Smooth muscle cell (in vitro differentiated cells): ENCODE results near the gene RAB32. TPM values are rescaled to one million over a fixed set of nuclear protein-coding genes. Genes with fewer than 3 reads are reported as not detected.
"Not testable (repeated sequence)": the region's sequence is repeated elsewhere in the genome, so short reads cannot be mapped to it uniquely, and the experiment has no call there.

Experiments used
- DNase-seq: peaks from one replicate; lab custom pipeline; 2025; ENCODE audit not compliant: unreplicated experiment; lab: John Stamatoyannopoulos, UW
- H2AFZ ChIP-seq: fragments of 200-600 bp; sonication (generic); 2 replicates; pipeline ENCODE4 v1.6.0; 2016; ENCODE audit warnings: antibody characterized with exemption, low read depth, mild to moderate bottlenecking
- H3F3A ChIP-seq: fragments of 200-600 bp; sonication (generic); 2 replicates; pipeline ENCODE4 v1.6.0; 2017; ENCODE audit warnings: antibody characterized with exemption, low read depth
- H3K27ac ChIP-seq: fragments of 200-600 bp; sonication (generic); 2 replicates; pipeline ENCODE4 v1.5.1; 2016; ENCODE audit warnings: low read depth, mild to moderate bottlenecking
- H3K27me3 ChIP-seq: fragments of 200-600 bp; sonication (generic); 2 replicates; pipeline ENCODE4 v1.6.1; 2016; ENCODE audit warnings: low read depth, mild to moderate bottlenecking
- H3K36me3 ChIP-seq: fragments of 200-600 bp; sonication (generic); 2 replicates; pipeline ENCODE4 v1.5.1; 2016; ENCODE audit warnings: low read depth
- H3K4me1 ChIP-seq: fragments of 200-600 bp; sonication (generic); 2 replicates; pipeline ENCODE4 v1.5.1; 2016; ENCODE audit warnings: low read depth
- H3K4me2 ChIP-seq: fragments of 200-600 bp; sonication (generic); 2 replicates; pipeline ENCODE4 v1.6.0; 2016; ENCODE audit warnings: mild to moderate bottlenecking
- H3K4me3 ChIP-seq: fragments of 200-600 bp; sonication (generic); 2 replicates; pipeline ENCODE4 v1.5.1; 2016; ENCODE audit warnings: mild to moderate bottlenecking
- H3K79me2 ChIP-seq: fragments of 200-600 bp; sonication (generic); 2 replicates; pipeline ENCODE4 v1.6.0; 2016; ENCODE audit warnings: low read depth, mild to moderate bottlenecking
- H3K9ac ChIP-seq: fragments of 200-600 bp; sonication (generic); 2 replicates; pipeline ENCODE4 v1.6.0; 2016; ENCODE audit warnings: low read depth
- H3K9me3 ChIP-seq: fragments of 200-600 bp; sonication (generic); replicated peaks from 2 replicates; pipeline ENCODE4 v1.5.1; 2016; ENCODE audit warnings: low read depth
- H4K20me1 ChIP-seq: fragments of 200-600 bp; sonication (generic); 2 replicates; pipeline ENCODE4 v1.6.0; 2016; ENCODE audit warnings: low read depth
- CTCF ChIP-seq: fragments of 200-600 bp; sonication (generic); IDR thresholded peaks from 2 replicates; pipeline ENCODE4 v1.5.1; 2017; ENCODE audit warnings: borderline replicate concordance, mild to moderate bottlenecking, antibody characterized with exemption; ENCODE audit not compliant: insufficient read depth, poor library complexity, severe bottlenecking
- WGBS: methylation state at CpG from one replicate; pipeline ENCODE4 v1.1.7; 2016; ENCODE audit warnings: low lambda C conversion rate; 5-methylcytosine and 5-hydroxymethylcytosine counted together
- polyA plus RNA-seq: library from polyadenylated mRNA; unstranded; fragments of >200 nt; fragmentation: Nextera tagmentation; extraction: Ambion mirVana; gene quantifications from 2 replicates; pipeline ENCODE4 v1.2.1, GENCODE V29; 2016
- total RNA-seq: library from RNA; depleted of rRNA; stranded (reverse); fragments of >200 nt; gene quantifications from 2 replicates; pipeline ENCODE4 v1.2.3, GENCODE V29; 2014

Gene RAB32
- total and polyA plus RNA-seq, 2 experiments from 2014 or later, result 154 to 316 TPM

- 85% methylated on average over 7 of the region's 7 CpGs for WGBS
- peaks cover 92% of the 10 kb centered on the region for H3K79me2 ChIP-seq
Measured at GRCh38 chr6:146551545-146551944, 7.9 kb downstream of the RAB32 start.

GRCh38 chr6:146553377-146554135 lies 9.9 kb downstream of the RAB32 start:
- DNase-seq, result no peak
- Histone ChIP-seq H3K9ac (no peak overlapping the region), H3K4me3 (no peak overlapping the region), H4K20me1 (peaks cover 47% of the 10 kb centered on the region), H3F3A (peaks cover 13% of the 10 kb centered on the region), H2AFZ (no peak overlapping the region), H3K79me2 (peaks cover 71% of the 10 kb centered on the region), H3K27me3 (no peaks in the 10 kb centered on the region), H3K36me3 (peaks cover 26% of the 10 kb centered on the region), H3K4me1 (no peaks in the 10 kb centered on the region), H3K27ac (no peak overlapping the region), H3K9me3 (no peaks in the 10 kb centered on the region), H3K4me2 (no peak overlapping the region)
- WGBS, result 93% methylated on average over 7 of the region's 7 CpGs
- no peak for TF ChIP-seq CTCF

More at GRCh38 chr6:146551545-146551944, 7.9 kb downstream of the RAB32 start:
- TF ChIP-seq CTCF, result no peak
- H3K36me3 ChIP-seq, result peaks cover 26% of the 10 kb centered on the region
- no peaks in the 10 kb centered on the region for H3K9me3 ChIP-seq
- no peaks in the 10 kb centered on the region for H3K27me3 ChIP-seq
- H3K27ac ChIP-seq, result peak overlapping the region; percentile 24
- no peak overlapping the region for H3K9ac ChIP-seq
- no peaks in the 10 kb centered on the region for H3K4me1 ChIP-seq
- no peak overlapping the region for H3K4me3 ChIP-seq
- no peak overlapping the region for H2AFZ ChIP-seq
- no peak for DNase-seq
- H3F3A ChIP-seq, result peaks cover 13% of the 10 kb centered on the region
- peak overlapping the region; percentile 33 for H3K4me2 ChIP-seq
- peaks cover 64% of the 10 kb centered on the region for H4K20me1 ChIP-seq

GRCh38 chr6:146560607-146561006 lies 17.0 kb downstream of the RAB32 start:
- Histone ChIP-seq H3K27ac (no peak overlapping the region), H3K4me2 (no peak overlapping the region), H3F3A (no peaks in the 10 kb centered on the region), H2AFZ (no peak overlapping the region), H3K36me3 (peaks cover under 1% of the 10 kb centered on the region), H4K20me1 (no peaks in the 10 kb centered on the region), H3K9ac (no peak overlapping the region), H3K4me1 (no peaks in the 10 kb centered on the region), H3K9me3 (no peaks in the 10 kb centered on the region), H3K27me3 (no peaks in the 10 kb centered on the region), H3K4me3 (no peak overlapping the region), H3K79me2 (peaks cover under 1% of the 10 kb centered on the region)
- TF ChIP-seq CTCF, result no peak
- WGBS, result 100% methylated on average over 1 of the region's 1 CpG
- DNase-seq, result no peak

GRCh38 chr6:146566661-146567060 lies 23.0 kb downstream of the RAB32 start:
- H3K27me3 ChIP-seq, H3K27ac ChIP-seq, H3K4me3 ChIP-seq, H4K20me1 ChIP-seq, H3K9me3 ChIP-seq, H3K36me3 ChIP-seq, H3K9ac ChIP-seq, DNase-seq, H2AFZ ChIP-seq, H3K4me2 ChIP-seq, H3F3A ChIP-seq, H3K79me2 ChIP-seq, H3K4me1 ChIP-seq: not testable (repeated sequence)
- 84% methylated on average over 2 of the region's 2 CpGs for WGBS

- H3F3A ChIP-seq, H3K27ac ChIP-seq, DNase-seq, H2AFZ ChIP-seq, H3K27me3 ChIP-seq, H3K4me2 ChIP-seq, H3K79me2 ChIP-seq, H3K36me3 ChIP-seq, H3K4me1 ChIP-seq, H3K9me3 ChIP-seq, H3K4me3 ChIP-seq, H4K20me1 ChIP-seq, H3K9ac ChIP-seq: not testable (repeated sequence)
- WGBS, result 90% methylated on average over 3 of the region's 3 CpGs
Measured at GRCh38 chr6:146568619-146569018, 25.0 kb downstream of the RAB32 start.
